Gastroesophageal sphincter (tissue), 4 donors: ENCODE measurements around the gene PSME2. TPM values are rescaled to one million over a fixed set of nuclear protein-coding genes. Genes with fewer than 3 reads are reported as not detected.

Experiments used
- ATAC-seq: fragments of 150-250 bp; one replicate; pipeline ENCODE4 v1.9.1; 2016; ENCODE audit warnings: mild to moderate bottlenecking, moderate library complexity
- H3K27ac ChIP-seq, 4 donors: fragments of 200-600 bp; sonication (generic) in 3 of 4; 1 replicate in 3 of 4; 2 replicates in 1 of 4; pipeline ENCODE4 v1.5.1; 2016 to 2019
- H3K27me3 ChIP-seq: fragments of 200-600 bp; sonication (generic); one replicate; pipeline ENCODE4 v1.5.1; 2019
- H3K36me3 ChIP-seq, 2 donors: fragments of 200-600 bp; sonication (generic); one replicate each; pipeline ENCODE4 v1.5.1; 2019; ENCODE audit warnings: control low read depth in 1 of 2
- H3K4me1 ChIP-seq, 3 donors: fragments of 200-600 bp; sonication (generic); 1 replicate in 2 of 3; 2 replicates in 1 of 3; pipeline ENCODE4 v1.5.1; 2016 to 2019; ENCODE audit warnings: control low read depth in 2 of 3
- H3K4me3 ChIP-seq, 2 donors: fragments of 200-600 bp; sonication (generic); one replicate each; pipeline ENCODE4 v1.5.1; 2019; ENCODE audit warnings: mild to moderate bottlenecking in 1 of 2, moderate library complexity in 1 of 2
- H3K9me3 ChIP-seq, 3 donors: fragments of 200-600 bp; sonication (generic); one replicate each; pipeline ENCODE4 v1.5.1; 2017 to 2019; ENCODE audit warnings: control low read depth in 2 of 3
- EP300 ChIP-seq: sonication (generic); formaldehyde crosslinking; IDR thresholded peaks from one replicate; pipeline ENCODE4 v1.6.1; 2017; ENCODE audit warnings: antibody characterized with exemption, mild to moderate bottlenecking
- POLR2A ChIP-seq, 2 donors: fragments of 450-650 bp; IDR thresholded peaks; one replicate each; pipeline ENCODE4 v1.6.1; 2017; ENCODE audit warnings: antibody characterized with exemption in 2 of 2, mild to moderate bottlenecking in 2 of 2, moderate library complexity in 1 of 2
- POLR2AphosphoS5 ChIP-seq: sonication (generic); formaldehyde crosslinking; IDR thresholded peaks from one replicate; pipeline ENCODE4 v1.6.1; 2017; ENCODE audit warnings: antibody characterized with exemption
- WGBS, 2 donors: methylation state at CpG; one replicate each; pipeline ENCODE4 v1.1.5; 2018; ENCODE audit warnings: low coverage in 1 of 2; 5-methylcytosine and 5-hydroxymethylcytosine counted together
- total RNA-seq, 4 donors: library from RNA; depleted of rRNA; stranded (reverse); fragments of >200 nt; gene quantifications; one replicate each; pipeline ENCODE4 v1.1.0, GENCODE V29; 2016
- TF ChIP-seq, protein P1 (sequence below), 4 experiments: fragments of 200-600 bp in 2 of 4; fragments of 450-650 bp in 2 of 4; sonication (generic) in 1 of 4; IDR thresholded peaks; one replicate each; pipeline ENCODE4 v1.5.1; 2017 to 2019; ENCODE audit warnings: antibody characterized with exemption in 4 of 4, mild to moderate bottlenecking in 2 of 4, moderate library complexity in 2 of 4

PSME2 gene
- total RNA-seq, 4 donors from 2014 or later = 41.4 to 52.3 (median 42.0) TPM

- Histone ChIP-seq H3K4me3 (no peak overlapping the region), H3K4me1 (peaks cover 0 to 22% (median 10%) of the 10 kb centered on the region in 3 donors), H3K36me3 (peaks cover 0 to 70% of the 10 kb centered on the region in 2 donors), H3K9me3 (no peaks in the 10 kb centered on the region), H3K27ac (no peak overlapping the region), H3K27me3 (no peaks in the 10 kb centered on the region)
- TF ChIP-seq POLR2AphosphoS5 (no peak), EP300 (no peak), POLR2A (IDR thresholded peaks at IDR 0.05) (no peak)
- TF ChIP-seq, protein P1, sequence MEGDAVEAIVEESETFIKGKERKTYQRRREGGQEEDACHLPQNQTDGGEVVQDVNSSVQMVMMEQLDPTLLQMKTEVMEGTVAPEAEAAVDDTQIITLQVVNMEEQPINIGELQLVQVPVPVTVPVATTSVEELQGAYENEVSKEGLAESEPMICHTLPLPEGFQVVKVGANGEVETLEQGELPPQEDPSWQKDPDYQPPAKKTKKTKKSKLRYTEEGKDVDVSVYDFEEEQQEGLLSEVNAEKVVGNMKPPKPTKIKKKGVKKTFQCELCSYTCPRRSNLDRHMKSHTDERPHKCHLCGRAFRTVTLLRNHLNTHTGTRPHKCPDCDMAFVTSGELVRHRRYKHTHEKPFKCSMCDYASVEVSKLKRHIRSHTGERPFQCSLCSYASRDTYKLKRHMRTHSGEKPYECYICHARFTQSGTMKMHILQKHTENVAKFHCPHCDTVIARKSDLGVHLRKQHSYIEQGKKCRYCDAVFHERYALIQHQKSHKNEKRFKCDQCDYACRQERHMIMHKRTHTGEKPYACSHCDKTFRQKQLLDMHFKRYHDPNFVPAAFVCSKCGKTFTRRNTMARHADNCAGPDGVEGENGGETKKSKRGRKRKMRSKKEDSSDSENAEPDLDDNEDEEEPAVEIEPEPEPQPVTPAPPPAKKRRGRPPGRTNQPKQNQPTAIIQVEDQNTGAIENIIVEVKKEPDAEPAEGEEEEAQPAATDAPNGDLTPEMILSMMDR (IDR thresholded peaks at IDR 0.05) = no peak
- ATAC-seq = no peak
- 80 to 97% methylated on average over 1 to 6 of the region's 10 CpGs for whole genome bisulfite sequencing, 2 donors
These were observed 40.6 kb upstream of the PSME2 start for GRCh38 chr14:24186831-24187538.

- TF ChIP-seq POLR2A (IDR thresholded peaks at IDR 0.05) (no peak), EP300 (no peak), POLR2AphosphoS5 (no peak)
- TF ChIP-seq, protein P1 (IDR thresholded peaks at IDR 0.05) = no peak
- WGBS, 2 donors = 60 to 91% methylated on average over 1 to 5 of the region's 11 CpGs
- Histone ChIP-seq H3K9me3 (no peaks in the 10 kb centered on the region), H3K27ac (no peak overlapping the region), H3K4me1 (peaks cover 0 to 21% (median 10%) of the 10 kb centered on the region in 3 donors), H3K36me3 (peaks cover 0 to 70% of the 10 kb centered on the region in 2 donors), H3K4me3 (no peak overlapping the region), H3K27me3 (no peaks in the 10 kb centered on the region)
- ATAC-seq = no peak
These were observed 39.3 kb upstream of the PSME2 start for GRCh38 chr14:24185741-24186140.

DNA sequence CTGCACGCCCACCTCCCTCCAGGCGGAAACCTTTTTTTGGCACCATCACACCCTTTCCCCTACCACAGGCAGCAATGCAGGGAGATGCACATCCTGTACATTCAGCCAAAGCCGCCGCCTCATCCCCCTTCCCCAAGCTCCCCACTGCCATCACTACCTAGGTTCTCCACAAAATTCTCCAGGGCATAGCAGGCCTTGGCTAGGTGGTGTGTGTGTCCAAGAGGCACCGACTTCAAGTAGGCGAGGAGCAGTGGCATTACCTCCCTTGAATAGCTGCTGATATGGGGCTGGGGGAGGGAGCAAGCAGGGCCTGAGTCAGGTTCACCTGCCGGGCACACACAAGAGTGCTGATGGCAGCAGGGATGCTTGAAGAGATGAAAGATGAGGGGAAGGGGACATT lies 38.6 kb upstream of the PSME2 start:
- ATAC-seq = no peak
- Histone ChIP-seq H3K36me3 (peaks cover 0 to 70% of the 10 kb centered on the region in 2 donors), H3K4me3 (no peak overlapping the region), H3K9me3 (no peaks in the 10 kb centered on the region), H3K27ac (no peak overlapping the region), H3K4me1 (peaks cover 0 to 27% (median 10%) of the 10 kb centered on the region in 3 donors), H3K27me3 (no peaks in the 10 kb centered on the region)
- WGBS, 2 donors = 85 to 86% methylated on average over 2 to 4 of the region's 7 CpGs
- TF ChIP-seq EP300 (no peak), POLR2AphosphoS5 (no peak), POLR2A (IDR thresholded peaks at IDR 0.05) (no peak)
- TF ChIP-seq, protein P1 (IDR thresholded peaks at IDR 0.05) = no peak

DNA sequence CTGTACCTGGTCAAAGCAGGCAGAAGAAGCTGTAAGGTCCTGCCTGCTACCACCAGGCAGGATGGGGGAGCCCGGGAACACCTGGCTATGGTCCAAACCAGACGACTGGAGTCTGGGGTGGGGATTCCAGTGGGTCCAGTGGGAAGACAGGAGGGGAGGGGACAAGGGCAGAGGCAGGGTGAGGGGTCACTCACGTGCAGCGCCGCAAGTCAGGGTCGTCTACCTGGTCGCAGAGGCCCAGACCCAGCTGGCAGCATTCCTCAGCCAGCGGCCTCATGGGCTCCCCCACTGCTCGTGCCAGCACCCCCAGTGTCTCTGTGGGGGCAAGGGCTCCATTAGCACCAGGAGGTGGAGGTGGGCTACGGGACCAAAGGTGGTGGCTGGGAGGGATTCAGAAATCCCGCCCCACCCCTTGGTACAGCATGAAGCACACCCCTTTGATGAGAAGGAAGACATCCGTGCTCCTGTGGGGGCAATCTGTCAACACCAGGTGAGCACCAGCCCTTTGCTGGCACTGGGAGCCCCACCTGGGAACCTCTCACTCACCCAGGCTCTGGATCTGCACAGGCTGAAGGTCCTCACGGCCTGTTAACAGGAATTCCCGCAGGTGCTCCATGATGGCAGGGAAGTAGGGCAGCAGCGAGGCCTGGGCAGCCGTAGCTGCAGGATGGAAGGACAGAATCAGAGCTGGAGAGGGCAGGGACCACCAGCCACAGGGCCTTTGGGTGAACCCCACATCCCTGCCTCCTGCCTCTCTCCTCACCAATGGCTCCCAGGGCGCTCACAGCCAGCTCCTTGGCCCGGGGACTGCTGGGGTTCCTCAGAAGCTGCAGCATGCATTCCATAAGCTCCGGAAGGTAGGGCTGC lies 37.9 kb upstream of the PSME2 start:
- peaks cover 0 to 76% of the 10 kb centered on the region in 2 donors for H3K36me3 ChIP-seq
- 70 to 80% methylated on average over 1 to 8 of the region's 19 CpGs for WGBS, 2 donors
- no peak overlapping the region for H3K4me3 ChIP-seq
- no peaks in the 10 kb centered on the region for H3K27me3 ChIP-seq
- TF ChIP-seq POLR2AphosphoS5 (no peak), EP300 (no peak), POLR2A (IDR thresholded peaks at IDR 0.05) (no peak)
- TF ChIP-seq, protein P1 (IDR thresholded peaks at IDR 0.05) = no peak
- no peak overlapping the region for H3K27ac ChIP-seq
- no peak for ATAC-seq
- no peaks in the 10 kb centered on the region for H3K9me3 ChIP-seq
- peaks cover 0 to 34% (median 13%) of the 10 kb centered on the region in 3 donors for H3K4me1 ChIP-seq
